Measurements from ENCODE around the gene UBE2H. TPM values are rescaled to one million over a fixed set of nuclear protein-coding genes. Genes with fewer than 3 reads are reported as not detected.
A peak's percentile ranks its signal among the peaks of the same experiment; 100 is the strongest.
"Not testable (repeated sequence)": the region's sequence is repeated elsewhere in the genome, so short reads cannot be mapped to it uniquely, and the experiment has no call there.

UBE2H gene
- total RNA-seq, 1 donor from 2014 or later, result 68.5 TPM

- TF ChIP-seq POLR2A (IDR thresholded peaks at IDR 0.05) (no peak), CTCF (IDR thresholded peaks at IDR 0.05) (no peak), POLR2AphosphoS5 (IDR thresholded peaks at IDR 0.05; ENCODE audit: insufficient read depth in 1 of 2, low read depth in 1 of 2) (no peak)
- intact Hi-C loops (cut with DNase I), result loop anchor here (10.0 kb wide), 2 partner anchors 127 to 187 kb away; partner anchors contain the start of gene UBE2H
Measured at GRCh38 chr7:129827467-129827990, 125.2 kb downstream of the UBE2H start.

GRCh38 chr7:129826895-129827294 lies 125.9 kb downstream of the UBE2H start:
- not testable (repeated sequence) for H3K27me3 ChIP-seq; H3K9me3 ChIP-seq; H3K36me3 ChIP-seq; DNase-seq (ENCODE audit: extremely low spot score in 2 of 2); H3K4me3 ChIP-seq; H3K27ac ChIP-seq
- peaks cover 22% of the 10 kb centered on the region for H3K4me1 ChIP-seq
- intact Hi-C loops (cut with DNase I), result loop anchor here (10.0 kb wide), 2 partner anchors 128 to 188 kb away; partner anchors contain the start of gene UBE2H

More at GRCh38 chr7:129827467-129827990, 125.2 kb downstream of the UBE2H start:
- Histone ChIP-seq H3K36me3 (no peaks in the 10 kb centered on the region), H3K9me3 (no peaks in the 10 kb centered on the region), H3K4me3 (no peak overlapping the region), H3K27me3 (no peaks in the 10 kb centered on the region), H3K4me1 (peaks cover 23% of the 10 kb centered on the region), H3K27ac (no peak overlapping the region)
- DNase-seq (ENCODE audit: extremely low spot score in 2 of 2), result no peak

GRCh38 chr7:129825209-129825970 lies 127.4 kb downstream of the UBE2H start:
- Histone ChIP-seq H3K4me1 (peaks cover 8% of the 10 kb centered on the region), H3K36me3 (no peaks in the 10 kb centered on the region), H3K9me3 (no peaks in the 10 kb centered on the region), H3K27me3 (no peaks in the 10 kb centered on the region), H3K4me3 (peak overlapping the region; percentile 64 to 70), H3K27ac (peak overlapping the region; percentile 70)
- no peak for DNase-seq (ENCODE audit: extremely low spot score in 2 of 2)
- peak in 2 of 3 experiments; percentile 47 to 99 for TF ChIP-seq CTCF (IDR thresholded peaks at IDR 0.05)
- TF ChIP-seq POLR2A (IDR thresholded peaks at IDR 0.05), result no peak
- peak in 1 of 2 donors; percentile 56 for TF ChIP-seq POLR2AphosphoS5 (IDR thresholded peaks at IDR 0.05; ENCODE audit: insufficient read depth in 1 of 2, low read depth in 1 of 2)
- intact Hi-C loops (cut with DNase I), result loop anchor here (10.0 kb wide), 2 partner anchors 129 to 189 kb away; partner anchors contain the start of gene UBE2H

GRCh38 chr7:129824291-129825208 lies 128.2 kb downstream of the UBE2H start:
- TF ChIP-seq CTCF (IDR thresholded peaks at IDR 0.05) (no peak), POLR2AphosphoS5 (IDR thresholded peaks at IDR 0.05; ENCODE audit: insufficient read depth in 1 of 2, low read depth in 1 of 2) (no peak), POLR2A (IDR thresholded peaks at IDR 0.05) (no peak)
- Histone ChIP-seq H3K9me3 (no peaks in the 10 kb centered on the region), H3K4me1 (no peaks in the 10 kb centered on the region), H3K36me3 (no peaks in the 10 kb centered on the region), H3K4me3 (peak overlapping the region; percentile 64 to 70), H3K27me3 (no peaks in the 10 kb centered on the region), H3K27ac (peak overlapping the region; percentile 70)
- no peak for DNase-seq (ENCODE audit: extremely low spot score in 2 of 2)
- intact Hi-C loops (cut with DNase I), result loop anchor here (10.0 kb wide), 2 partner anchors 130 to 190 kb away; partner anchors contain the start of gene UBE2H

- intact Hi-C loops (cut with DNase I), result loop anchor here (10.0 kb wide), 2 partner anchors 132 to 192 kb away; partner anchors contain the start of gene UBE2H
- DNase-seq (ENCODE audit: extremely low spot score in 2 of 2), result not testable (repeated sequence)
Measured at GRCh38 chr7:129823143-129823542, 129.6 kb downstream of the UBE2H start.

More at GRCh38 chr7:129823143-129823542, 129.6 kb downstream of the UBE2H start:
- not testable (repeated sequence) for H3K4me1 ChIP-seq, H3K4me3 ChIP-seq, H3K36me3 ChIP-seq, H3K27me3 ChIP-seq, H3K27ac ChIP-seq, H3K9me3 ChIP-seq
